WTC11 (cell line): Measurements from ENCODE around the gene TEAD1. TPM values are rescaled to one million over a fixed set of nuclear protein-coding genes. Genes with fewer than 3 reads are reported as not detected.

Experiments used
- ATAC-seq: fragments of 200-7000 bp; cut with Tn5 transposase; 2 replicates; pipeline ENCODE4 v1.10.0; 2021; ENCODE audit warnings: mild to moderate bottlenecking, moderate library complexity
- CTCF ChIA-PET: fragments of 300-600 bp; sonication (Branson Sonifier 250); formaldehyde crosslinking; loops from one replicate; lab custom pipeline; 2021; ENCODE audit warnings: antibody characterized with exemption; lab: Charles Lee
- POLR2A ChIA-PET: fragments of 350-600 bp; sonication (Branson Sonifier 250); formaldehyde crosslinking; loops from one replicate; lab custom pipeline; 2021; ENCODE audit warnings: antibody characterized with exemption; lab: Charles Lee
- DNase-seq: peaks from one replicate; pipeline ENCODE4 v3.0.0; 2021; ENCODE audit warnings: low spot score
- H3K27ac Mint-ChIP-seq: 2 replicates; pipeline ENCODE4 v1.8.0; 2021; ENCODE audit warnings: mixed read lengths
- H3K27me3 Mint-ChIP-seq: 2 replicates; pipeline ENCODE4 v1.8.0; 2021; ENCODE audit warnings: low read depth, mild to moderate bottlenecking, moderate library complexity, mixed read lengths
- H3K36me3 Mint-ChIP-seq: 2 replicates; pipeline ENCODE4 v1.8.0; 2021; ENCODE audit warnings: mixed read lengths
- H3K4me1 Mint-ChIP-seq: 2 replicates; pipeline ENCODE4 v1.8.0; 2022; ENCODE audit warnings: mixed read lengths
- H3K4me3 Mint-ChIP-seq: 2 replicates; pipeline ENCODE4 v1.8.0; 2021; ENCODE audit warnings: mild to moderate bottlenecking, moderate library complexity, mixed read lengths
- H3K9me3 Mint-ChIP-seq: 2 replicates; pipeline ENCODE4 v1.8.0; 2021; ENCODE audit warnings: mixed read lengths
- ATF3 ChIP-seq: sonication (generic); formaldehyde crosslinking; conservative IDR thresholded peaks from 2 replicates; pipeline ENCODE4 v1.8.1; 2022; ENCODE audit warnings: mild to moderate bottlenecking, missing genetic modification reagents
- CBFB ChIP-seq: sonication (generic); formaldehyde crosslinking; IDR thresholded peaks from 2 replicates; pipeline ENCODE4 v1.8.1; 2022; ENCODE audit warnings: mild to moderate bottlenecking, low read depth, missing genetic modification reagents
- EMX1 ChIP-seq: fragments of 250-450 bp; sonication (Bioruptor Pico); IDR thresholded peaks from 2 replicates; pipeline ENCODE4 v1.8.0; 2021; ENCODE audit warnings: mild to moderate bottlenecking
- FOXP1 ChIP-seq: sonication (generic); formaldehyde crosslinking; IDR thresholded peaks from 2 replicates; pipeline ENCODE4 v1.8.0; 2022; ENCODE audit warnings: missing genetic modification reagents, mild to moderate bottlenecking, moderate library complexity, borderline replicate concordance
- FOXP4 ChIP-seq: sonication (generic); formaldehyde crosslinking; IDR thresholded peaks from 2 replicates; pipeline ENCODE4 v1.8.0; 2022; ENCODE audit warnings: mild to moderate bottlenecking, missing genetic modification reagents
- GTF2I ChIP-seq: fragments of 250-450 bp; sonication (Bioruptor Pico); conservative IDR thresholded peaks from 2 replicates; pipeline ENCODE4 v1.4.0; 2021; ENCODE audit warnings: mild to moderate bottlenecking
- JAZF1 ChIP-seq: fragments of 250-450 bp; sonication (Bioruptor Pico); IDR thresholded peaks from 2 replicates; pipeline ENCODE4 v1.9.0; 2021; ENCODE audit warnings: moderate library complexity, mild to moderate bottlenecking, inconsistent platforms
- NFATC4 ChIP-seq: fragments of 250-450 bp; sonication (Bioruptor Pico); IDR thresholded peaks from 2 replicates; pipeline ENCODE4 v1.9.0; 2021; ENCODE audit warnings: mild to moderate bottlenecking
- PREB ChIP-seq: sonication (generic); formaldehyde crosslinking; IDR thresholded peaks from 2 replicates; pipeline ENCODE4 v1.8.1; 2022; ENCODE audit warnings: mild to moderate bottlenecking, missing genetic modification reagents, moderate library complexity, borderline replicate concordance
- RELA ChIP-seq: sonication (generic); formaldehyde crosslinking; IDR thresholded peaks from 2 replicates; pipeline ENCODE4 v1.8.1; 2022; ENCODE audit warnings: missing genetic modification reagents, mild to moderate bottlenecking, borderline replicate concordance
- SMAD3 ChIP-seq: sonication (generic); formaldehyde crosslinking; IDR thresholded peaks from 2 replicates; pipeline ENCODE4 v1.8.0; 2022; ENCODE audit warnings: missing genetic modification reagents, mild to moderate bottlenecking, borderline replicate concordance
- TEAD1 ChIP-seq: sonication (generic); formaldehyde crosslinking; IDR thresholded peaks from 2 replicates; pipeline ENCODE4 v1.8.0; 2022; ENCODE audit warnings: mild to moderate bottlenecking, missing genetic modification reagents
- ZNF121 ChIP-seq: sonication (generic); formaldehyde crosslinking; IDR thresholded peaks from 2 replicates; pipeline ENCODE4 v1.8.0; 2023; ENCODE audit warnings: missing genetic modification reagents
- ZNF232 ChIP-seq: sonication (generic); formaldehyde crosslinking; IDR thresholded peaks from 2 replicates; pipeline ENCODE4 v1.8.0; 2022; ENCODE audit warnings: mild to moderate bottlenecking, missing genetic modification reagents
- ZNF396 ChIP-seq: fragments of 250-450 bp; sonication (Bioruptor Pico); IDR thresholded peaks from 2 replicates; pipeline ENCODE4 v1.8.0; 2021; ENCODE audit warnings: mild to moderate bottlenecking, moderate library complexity, borderline replicate concordance
- ZNF532 ChIP-seq: fragments of 250-450 bp; sonication (Bioruptor Pico); IDR thresholded peaks from 2 replicates; pipeline ENCODE4 v1.9.0; 2021; ENCODE audit warnings: mild to moderate bottlenecking, borderline replicate concordance
- total RNA-seq: library from RNA; stranded (reverse); gene quantifications from 3 replicates; pipeline ENCODE4 v1.2.3, GENCODE V29; 2021
- TF ChIP-seq, protein P1 (sequence below): sonication (generic); formaldehyde crosslinking; IDR thresholded peaks from 2 replicates; pipeline ENCODE4 v1.8.1; 2023; ENCODE audit warnings: mild to moderate bottlenecking, moderate library complexity, missing genetic modification reagents
- TF ChIP-seq, protein P2 (sequence below): fragments of 250-450 bp; sonication (Bioruptor Pico); IDR thresholded peaks from 2 replicates; pipeline ENCODE4 v1.9.0; 2021; ENCODE audit warnings: mild to moderate bottlenecking
- TF ChIP-seq, protein P3 (sequence below): sonication (generic); formaldehyde crosslinking; IDR thresholded peaks from 2 replicates; pipeline ENCODE4 v1.8.0; 2022; ENCODE audit warnings: mild to moderate bottlenecking, missing genetic modification reagents

TEAD1 gene
- total RNA-seq, 1 experiment from 2014 or later: 79.9 TPM

GRCh38 chr11:12674936-12675696 lies 895 bp downstream of the TEAD1 start:
- H3K4me3 Mint-ChIP-seq: peak overlapping the region; percentile 94
- H3K36me3 Mint-ChIP-seq: no peaks in the 10 kb centered on the region
- H3K27ac Mint-ChIP-seq: peak overlapping the region; percentile 96
- TF ChIP-seq CBFB (CRISPR knock-in tag): no peak
- no peak for TF ChIP-seq TEAD1 (CRISPR knock-in tag)
- TF ChIP-seq ZNF532 (CRISPR knock-in tag): no peak
- TF ChIP-seq, protein P1, sequence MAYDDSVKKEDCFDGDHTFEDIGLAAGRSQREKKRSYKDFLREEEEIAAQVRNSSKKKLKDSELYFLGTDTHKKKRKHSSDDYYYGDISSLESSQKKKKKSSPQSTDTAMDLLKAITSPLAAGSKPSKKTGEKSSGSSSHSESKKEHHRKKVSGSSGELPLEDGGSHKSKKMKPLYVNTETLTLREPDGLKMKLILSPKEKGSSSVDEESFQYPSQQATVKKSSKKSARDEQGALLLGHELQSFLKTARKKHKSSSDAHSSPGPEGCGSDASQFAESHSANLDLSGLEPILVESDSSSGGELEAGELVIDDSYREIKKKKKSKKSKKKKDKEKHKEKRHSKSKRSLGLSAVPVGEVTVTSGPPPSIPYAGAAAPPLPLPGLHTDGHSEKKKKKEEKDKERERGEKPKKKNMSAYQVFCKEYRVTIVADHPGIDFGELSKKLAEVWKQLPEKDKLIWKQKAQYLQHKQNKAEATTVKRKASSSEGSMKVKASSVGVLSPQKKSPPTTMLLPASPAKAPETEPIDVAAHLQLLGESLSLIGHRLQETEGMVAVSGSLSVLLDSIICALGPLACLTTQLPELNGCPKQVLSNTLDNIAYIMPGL: no peak
- TF ChIP-seq ATF3: no peak
- TF ChIP-seq ZNF121: no peak
- no peak for TF ChIP-seq EMX1 (CRISPR knock-in tag)
- peaks cover 13% of the 10 kb centered on the region for H3K27me3 Mint-ChIP-seq
- peak; percentile 39 for DNase-seq
- no peak for ATAC-seq
- POLR2A ChIA-PET: no interaction called here
- H3K4me1 Mint-ChIP-seq: peaks cover 48% of the 10 kb centered on the region
- CTCF ChIA-PET: no interaction called here
- no peaks in the 10 kb centered on the region for H3K9me3 Mint-ChIP-seq

DNA sequence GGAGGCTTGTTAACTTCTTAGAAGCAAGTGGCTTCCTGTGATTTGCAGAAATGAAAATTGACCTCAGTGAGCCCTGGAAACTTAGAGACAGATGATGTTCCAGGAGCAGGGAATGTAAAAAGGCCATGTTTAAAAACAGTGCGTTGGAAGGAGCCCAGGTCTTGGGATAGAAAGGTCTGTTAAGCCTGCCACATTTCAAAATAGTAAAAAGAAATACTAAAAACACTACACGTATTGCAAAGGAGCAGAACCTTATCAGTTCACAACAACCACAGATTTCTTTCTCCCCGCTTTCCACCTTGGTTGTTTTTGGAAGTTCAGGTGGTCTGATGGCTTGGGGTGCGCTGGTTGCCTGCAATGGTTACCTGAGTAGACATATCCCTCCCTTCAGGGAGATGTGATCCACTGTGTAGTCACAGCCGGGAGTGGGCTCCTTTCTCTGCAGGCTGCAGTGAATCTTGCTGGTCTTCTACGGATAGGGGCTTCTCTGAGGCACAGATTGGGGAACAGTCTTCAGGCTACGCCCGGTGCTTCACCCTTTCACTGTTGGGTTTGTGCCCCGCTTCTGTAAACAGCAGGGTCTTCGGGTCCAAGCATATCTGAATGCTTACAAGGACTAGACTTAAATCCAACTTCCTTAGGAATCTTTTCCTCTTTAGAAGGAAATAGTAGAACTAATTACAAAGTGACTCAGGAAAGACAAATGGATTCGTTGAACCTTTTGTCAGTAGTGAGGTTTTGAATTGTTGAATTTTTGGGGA lies 1.9 kb downstream of the TEAD1 start:
- no peaks in the 10 kb centered on the region for H3K36me3 Mint-ChIP-seq
- ATAC-seq (no peak), DNase-seq (no peak)
- peaks cover 13% of the 10 kb centered on the region for H3K27me3 Mint-ChIP-seq
- H3K4me1 Mint-ChIP-seq: peaks cover 57% of the 10 kb centered on the region
- H3K9me3 Mint-ChIP-seq: no peaks in the 10 kb centered on the region
- H3K4me3 Mint-ChIP-seq: peak overlapping the region; percentile 94
- peak overlapping the region; percentile 8 for H3K27ac Mint-ChIP-seq
- POLR2A ChIA-PET: interaction anchor here (0.7 kb wide), 1 partner anchor 189 kb away, joined by 3 read pairs; no protein-coding TSS in a partner anchor
- TF ChIP-seq, protein P2, sequence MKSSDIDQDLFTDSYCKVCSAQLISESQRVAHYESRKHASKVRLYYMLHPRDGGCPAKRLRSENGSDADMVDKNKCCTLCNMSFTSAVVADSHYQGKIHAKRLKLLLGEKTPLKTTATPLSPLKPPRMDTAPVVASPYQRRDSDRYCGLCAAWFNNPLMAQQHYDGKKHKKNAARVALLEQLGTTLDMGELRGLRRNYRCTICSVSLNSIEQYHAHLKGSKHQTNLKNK (CRISPR knock-in tag): no peak
- TF ChIP-seq NFATC4 (CRISPR knock-in tag) (no peak), FOXP4 (CRISPR knock-in tag) (no peak)
- TF ChIP-seq, all 79 proteins: peak for 0
- CTCF ChIA-PET: no interaction called here

- POLR2A ChIA-PET: no interaction called here
- H3K36me3 Mint-ChIP-seq: peaks cover 2% of the 10 kb centered on the region; the same call in 1 of the 2 replicates
- CTCF ChIA-PET: interaction anchor here (0.9 kb wide), 1 partner anchor 346 kb away, joined by 3 read pairs; no protein-coding TSS in a partner anchor
- H3K27me3 Mint-ChIP-seq: peaks cover 13% of the 10 kb centered on the region
- H3K4me3 Mint-ChIP-seq: peak overlapping the region; percentile 94
- no peaks in the 10 kb centered on the region for H3K9me3 Mint-ChIP-seq
- peaks cover 67% of the 10 kb centered on the region for H3K4me1 Mint-ChIP-seq
- DNase-seq (no peak), ATAC-seq (no peak)
- no peak overlapping the region for H3K27ac Mint-ChIP-seq
- TF ChIP-seq JAZF1 (no peak), ZNF396 (CRISPR knock-in tag) (no peak), SMAD3 (no peak), FOXP1 (CRISPR knock-in tag) (no peak), RELA (CRISPR knock-in tag) (no peak), PREB (CRISPR knock-in tag) (no peak), ZNF232 (CRISPR knock-in tag) (no peak), GTF2I (CRISPR knock-in tag) (no peak)
- TF ChIP-seq, protein P3, sequence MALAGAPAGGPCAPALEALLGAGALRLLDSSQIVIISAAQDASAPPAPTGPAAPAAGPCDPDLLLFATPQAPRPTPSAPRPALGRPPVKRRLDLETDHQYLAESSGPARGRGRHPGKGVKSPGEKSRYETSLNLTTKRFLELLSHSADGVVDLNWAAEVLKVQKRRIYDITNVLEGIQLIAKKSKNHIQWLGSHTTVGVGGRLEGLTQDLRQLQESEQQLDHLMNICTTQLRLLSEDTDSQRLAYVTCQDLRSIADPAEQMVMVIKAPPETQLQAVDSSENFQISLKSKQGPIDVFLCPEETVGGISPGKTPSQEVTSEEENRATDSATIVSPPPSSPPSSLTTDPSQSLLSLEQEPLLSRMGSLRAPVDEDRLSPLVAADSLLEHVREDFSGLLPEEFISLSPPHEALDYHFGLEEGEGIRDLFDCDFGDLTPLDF (CRISPR knock-in tag): no peak
Observed at GRCh38 chr11:12677131-12677530, 2.9 kb downstream of the TEAD1 start.
